ENCODE results near the gene MAML2. TPM values are rescaled to one million over a fixed set of nuclear protein-coding genes. Genes with fewer than 3 reads are reported as not detected.
A peak's percentile ranks its signal among the peaks of the same experiment; 100 is the strongest.

Gene MAML2
- total and polyA plus RNA-seq, 7 donors = 2.8 to 20.7 (median 11.8) TPM

- WGBS, 2 donors = 22 to 61% methylated on average over 2 of the region's 2 CpGs
- Histone ChIP-seq H3K4me1 (peaks cover 0 to 36% (median 13%) of the 10 kb centered on the region in 4 donors), H3K27ac (no peak overlapping the region), H3K4me3 (no peak overlapping the region), H3K27me3 (no peaks in the 10 kb centered on the region), H3K9me3 (no peaks in the 10 kb centered on the region), H3K36me3 (no peaks in the 10 kb centered on the region)
- TF ChIP-seq CTCF (IDR thresholded peaks at IDR 0.05) (no peak), EP300 (IDR thresholded peaks at IDR 0.05) (no peak), POLR2A (IDR thresholded peaks at IDR 0.05) (no peak), POLR2AphosphoS5 (IDR thresholded peaks at IDR 0.05) (no peak)
- intact Hi-C loops (cut with DNase I) = no loop called here
- no peak for DNase-seq
Observed at GRCh38 chr11:96282625-96283220, 60.3 kb downstream of the MAML2 start.

GRCh38 chr11:96280444-96280843, 62.6 kb downstream of the MAML2 start:
- DNase-seq = no peak
- intact Hi-C loops (cut with DNase I) = no loop called here
- 73 to 91% methylated on average over 1 of the region's 1 CpG for WGBS, 2 donors

GRCh38 chr11:96279896-96280290, 63.1 kb downstream of the MAML2 start:
- Histone ChIP-seq H3K4me1 (peaks cover 0 to 46% (median 18%) of the 10 kb centered on the region in 4 donors), H3K27me3 (no peaks in the 10 kb centered on the region), H3K9me3 (no peaks in the 10 kb centered on the region), H3K4me3 (no peak overlapping the region), H3K27ac (no peak overlapping the region), H3K36me3 (no peaks in the 10 kb centered on the region)
- no peak for DNase-seq
- TF ChIP-seq CTCF (IDR thresholded peaks at IDR 0.05) = no peak
- TF ChIP-seq EP300 (IDR thresholded peaks at IDR 0.05) = no peak
- no peak for TF ChIP-seq POLR2AphosphoS5 (IDR thresholded peaks at IDR 0.05)
- no peak for TF ChIP-seq POLR2A (IDR thresholded peaks at IDR 0.05)
- intact Hi-C loops (cut with DNase I) = no loop called here

More at GRCh38 chr11:96280444-96280843, 62.6 kb downstream of the MAML2 start:
- no peak overlapping the region for H3K27ac ChIP-seq
- TF ChIP-seq CTCF (IDR thresholded peaks at IDR 0.05) (no peak), POLR2A (IDR thresholded peaks at IDR 0.05) (no peak), POLR2AphosphoS5 (IDR thresholded peaks at IDR 0.05) (no peak), EP300 (IDR thresholded peaks at IDR 0.05) (no peak)
- peaks cover 0 to 45% (median 18%) of the 10 kb centered on the region in 4 donors for H3K4me1 ChIP-seq
- no peaks in the 10 kb centered on the region for H3K36me3 ChIP-seq
- no peaks in the 10 kb centered on the region for H3K9me3 ChIP-seq
- no peaks in the 10 kb centered on the region for H3K27me3 ChIP-seq
- no peak overlapping the region for H3K4me3 ChIP-seq

- H3K4me3 ChIP-seq = no peak overlapping the region
- intact Hi-C loops (cut with DNase I) = no loop called here
- WGBS, 2 donors = 30 to 72% methylated on average over 3 of the region's 3 CpGs
Observed at GRCh38 chr11:96279018-96279895, 63.7 kb downstream of the MAML2 start.

More at GRCh38 chr11:96279018-96279895, 63.7 kb downstream of the MAML2 start:
- TF ChIP-seq CTCF (IDR thresholded peaks at IDR 0.05) (no peak), EP300 (IDR thresholded peaks at IDR 0.05) (no peak), POLR2A (IDR thresholded peaks at IDR 0.05) (no peak), POLR2AphosphoS5 (IDR thresholded peaks at IDR 0.05) (no peak)
- no peaks in the 10 kb centered on the region for H3K36me3 ChIP-seq
- peak overlapping the region in 1 of 4 donors; percentile 27 for H3K27ac ChIP-seq
- no peaks in the 10 kb centered on the region for H3K9me3 ChIP-seq
- no peaks in the 10 kb centered on the region for H3K27me3 ChIP-seq
- DNase-seq = no peak
- peaks cover 0 to 46% (median 18%) of the 10 kb centered on the region in 4 donors for H3K4me1 ChIP-seq
